H1 (cell line): Measurements from ENCODE around the gene MARCHF10. TPM values are rescaled to one million over a fixed set of nuclear protein-coding genes. Genes with fewer than 3 reads are reported as not detected.

Experiments used
- CTCF ChIA-PET: fragments of 300-600 bp; sonication (Branson Sonifier 250); formaldehyde crosslinking; loops from one replicate; lab custom pipeline; 2021; ENCODE audit not compliant: partially characterized antibody; lab: Charles Lee
- POLR2A ChIA-PET: fragments of 300-600 bp; sonication (Branson Sonifier 250); formaldehyde crosslinking; loops from one replicate; lab custom pipeline; 2021; ENCODE audit warnings: inconsistent platforms; ENCODE audit not compliant: partially characterized antibody; lab: Charles Lee
- DNase-seq, 2 experiments: peaks; one replicate each; pipeline versions ENCODE4 v3.0.0 to v3.0.0-alpha.2; 2010 to 2022; ENCODE audit warnings: low spot score in 2 of 2, low read depth in 1 of 2, mixed read lengths in 1 of 2
- FAIRE-seq: peaks from 2 replicates; lab custom pipeline; 2011; peaks lifted over from hg19 to GRCh38; lab: Jason Lieb, UNC
- H2AFZ ChIP-seq: 2 replicates; pipeline ENCODE4 v1.8.1; 2012; ENCODE audit warnings: low read length, inconsistent platforms
- H2AK5ac ChIP-seq: 2 replicates; pipeline ENCODE4 v1.6.1; 2013; ENCODE audit warnings: low read depth, low read length
- H2BK120ac ChIP-seq: replicated peaks from 2 replicates; pipeline ENCODE3; 2013; ENCODE audit warnings: low read depth, low read length, inconsistent platforms
- H2BK12ac ChIP-seq: 2 replicates; pipeline ENCODE4 v1.6.1; 2013; ENCODE audit warnings: low read depth, low read length
- H2BK15ac ChIP-seq: 2 replicates; pipeline ENCODE4 v1.6.1; 2013; ENCODE audit warnings: low read length
- H2BK20ac ChIP-seq: 2 replicates; pipeline ENCODE4 v1.6.1; 2013; ENCODE audit warnings: low read length
- H2BK5ac ChIP-seq: 2 replicates; pipeline ENCODE4 v1.6.1; 2013; ENCODE audit warnings: low read depth, low read length
- H3K14ac ChIP-seq: 2 replicates; pipeline ENCODE4 v1.6.1; 2013; ENCODE audit warnings: inconsistent platforms; ENCODE audit not compliant: insufficient read length
- H3K18ac ChIP-seq: 2 replicates; pipeline ENCODE4 v1.6.1; 2013; ENCODE audit warnings: low read length; ENCODE audit errors: extremely low read depth
- H3K23ac ChIP-seq: 2 replicates; pipeline ENCODE4 v1.6.1; 2013; ENCODE audit warnings: inconsistent platforms; ENCODE audit not compliant: insufficient read length
- H3K23me2 ChIP-seq: 2 replicates; pipeline ENCODE4 v1.6.1; 2013; ENCODE audit warnings: low read depth, low read length
- H3K27ac ChIP-seq: 2 replicates; pipeline ENCODE4 v1.6.1; 2011; ENCODE audit warnings: low read depth, low read length, inconsistent platforms
- H3K27me3 ChIP-seq, 4 experiments: replicated peaks in 1 of 4; 1 replicate in 1 of 4; 2 replicates in 3 of 4; pipeline versions ENCODE4 v1.6.1 to v1.8.1; 2011 to 2013; ENCODE audit warnings: low read length in 3 of 4, mild to moderate bottlenecking in 3 of 4, inconsistent platforms in 2 of 4, mixed read lengths in 2 of 4, moderate library complexity in 1 of 4; ENCODE audit not compliant: control insufficient read depth in 3 of 4, insufficient read depth in 3 of 4; ENCODE audit errors: extremely low read depth in 1 of 4
- H3K36me3 ChIP-seq, 4 experiments: 2 replicates each; pipeline versions ENCODE4 v1.6.1 to v1.8.1; 2011 to 2013; ENCODE audit warnings: mild to moderate bottlenecking in 4 of 4, low read length in 3 of 4, moderate library complexity in 2 of 4, control low read depth in 1 of 4, inconsistent platforms in 1 of 4; ENCODE audit not compliant: insufficient read depth in 4 of 4, control insufficient read depth in 2 of 4
- H3K4ac ChIP-seq: replicated peaks from 2 replicates; pipeline ENCODE3; 2013; ENCODE audit warnings: low read length, low read depth, mixed read lengths, inconsistent platforms; ENCODE audit not compliant: insufficient read length
- H3K4me1 ChIP-seq, 4 experiments: replicated peaks in 1 of 4; 1 replicate in 1 of 4; 2 replicates in 3 of 4; pipeline versions ENCODE4 v1.6.1 to v1.8.1; 2011 to 2013; ENCODE audit warnings: low read length in 3 of 4, inconsistent platforms in 2 of 4, mixed read lengths in 1 of 4; ENCODE audit not compliant: insufficient read depth in 4 of 4, control insufficient read depth in 3 of 4
- H3K4me2 ChIP-seq, 2 experiments: 2 replicates each; pipeline versions ENCODE4 v1.6.1 to v1.8.1; 2011 to 2013; ENCODE audit warnings: low read depth in 2 of 2, low read length in 2 of 2, control low read depth in 1 of 2, inconsistent platforms in 1 of 2, mild to moderate bottlenecking in 1 of 2; ENCODE audit not compliant: insufficient read depth in 1 of 2
- H3K4me3 ChIP-seq, 4 experiments: fragments of 200-600, 300-600 bp in 1 of 4; sonication (generic), shearing (Covaris generic), sonication (Bioruptor Twin) in 1 of 4; 2 replicates each; pipeline versions ENCODE4 v1.5.1 to v1.8.1; 2011 to 2016; ENCODE audit warnings: low read length in 4 of 4, low read depth in 3 of 4, control low read depth in 2 of 4, inconsistent platforms in 2 of 4, mild to moderate bottlenecking in 2 of 4, mixed read lengths in 1 of 4, moderate library complexity in 1 of 4; ENCODE audit not compliant: insufficient read depth in 2 of 4; ENCODE audit errors: extremely low read depth in 1 of 4
- H3K56ac ChIP-seq: replicated peaks from 2 replicates; pipeline ENCODE3; 2013; ENCODE audit warnings: low read depth, mild to moderate bottlenecking, mixed read lengths, low read length, inconsistent platforms; ENCODE audit not compliant: insufficient read length
- H3K79me1 ChIP-seq: 2 replicates; pipeline ENCODE4 v1.6.1; 2013; ENCODE audit warnings: low read depth, low read length, control low read depth
- H3K79me2 ChIP-seq, 2 experiments: 2 replicates each; pipeline versions ENCODE4 v1.6.1 to v1.8.1; 2012 to 2013; ENCODE audit warnings: low read length in 2 of 2, mild to moderate bottlenecking in 2 of 2, inconsistent platforms in 1 of 2; ENCODE audit not compliant: insufficient read depth in 2 of 2, control insufficient read depth in 1 of 2
- H3K9ac ChIP-seq, 4 experiments: replicated peaks in 1 of 4; 1 replicate in 1 of 4; 2 replicates in 3 of 4; pipeline versions ENCODE4 v1.6.1 to v1.8.1; 2011 to 2013; ENCODE audit warnings: low read depth in 3 of 4, low read length in 3 of 4, control low read depth in 2 of 4, mild to moderate bottlenecking in 2 of 4, moderate library complexity in 2 of 4, inconsistent platforms in 1 of 4; ENCODE audit errors: extremely low read depth in 1 of 4
- H3K9me3 ChIP-seq, 2 experiments: 2 replicates each; pipeline versions ENCODE4 v1.6.1 to v1.8.1; 2012 to 2013; ENCODE audit warnings: mild to moderate bottlenecking in 2 of 2, moderate library complexity in 2 of 2, control low read depth in 1 of 2, inconsistent platforms in 1 of 2, low read depth in 1 of 2, low read length in 1 of 2, mixed read lengths in 1 of 2; ENCODE audit not compliant: insufficient read depth in 2 of 2
- H4K20me1 ChIP-seq, 2 experiments: replicated peaks in 1 of 2; 2 replicates each; pipeline versions ENCODE3 to v1.8.1; 2011 to 2013; ENCODE audit warnings: inconsistent platforms in 2 of 2, low read length in 2 of 2, mild to moderate bottlenecking in 1 of 2; ENCODE audit not compliant: insufficient read depth in 2 of 2, control insufficient read depth in 1 of 2
- H4K5ac ChIP-seq: 2 replicates; pipeline ENCODE4 v1.6.1; 2013; ENCODE audit warnings: low read length, low read depth, mixed read lengths, inconsistent platforms; ENCODE audit not compliant: insufficient read length
- H4K8ac ChIP-seq: 2 replicates; pipeline ENCODE4 v1.8.0; 2013; ENCODE audit warnings: mild to moderate bottlenecking, moderate library complexity, low read length, inconsistent platforms; ENCODE audit not compliant: insufficient read depth; ENCODE audit errors: extremely low read depth
- H4K91ac ChIP-seq: replicated peaks from 2 replicates; pipeline ENCODE3; 2013; ENCODE audit warnings: low read length, mixed read lengths, inconsistent platforms; ENCODE audit not compliant: insufficient read length
- ASH2L ChIP-seq: fragments of 200-600, 300-600 bp; sonication (generic); IDR thresholded peaks from one replicate; pipeline ENCODE4 v1.7.1; 2017; ENCODE audit warnings: low read length
- CHD1 ChIP-seq: IDR thresholded peaks from 2 replicates; pipeline ENCODE4 v1.6.1; 2012; ENCODE audit warnings: low read depth, low read length, improper control_type of control experiment
- CHD2 ChIP-seq: IDR thresholded peaks from 2 replicates; pipeline ENCODE4 v1.6.1; 2012; ENCODE audit warnings: low read length, improper control_type of control experiment
- CREB1 ChIP-seq: IDR thresholded peaks from 2 replicates; pipeline ENCODE4 v1.6.1; 2012; ENCODE audit warnings: inconsistent platforms
- CTBP2 ChIP-seq: IDR thresholded peaks from 2 replicates; pipeline ENCODE4 v1.7.0; 2011; ENCODE audit warnings: borderline replicate concordance, mild to moderate bottlenecking, moderate library complexity, mixed read lengths, low read length; ENCODE audit not compliant: insufficient read depth, insufficient read length
- EZH2 ChIP-seq: fragments of 200-600 bp; sonication (generic); IDR thresholded peaks from 2 replicates; pipeline ENCODE4 v1.7.1; 2012; ENCODE audit warnings: low read depth, mild to moderate bottlenecking, moderate library complexity, low read length, inconsistent platforms; ENCODE audit not compliant: severe bottlenecking
- FOSL1 ChIP-seq: IDR thresholded peaks from 2 replicates; pipeline ENCODE4 v1.6.1; 2011; ENCODE audit warnings: mild to moderate bottlenecking, low read depth, low read length, moderate library complexity; ENCODE audit not compliant: insufficient read depth
- GABPA ChIP-seq: IDR thresholded peaks from 2 replicates; pipeline ENCODE4 v1.6.1; 2011; ENCODE audit warnings: mild to moderate bottlenecking, low read length, moderate library complexity, borderline replicate concordance; ENCODE audit not compliant: insufficient read depth
- JUND ChIP-seq: IDR thresholded peaks from 2 replicates; pipeline ENCODE4 v1.6.1; 2011; ENCODE audit warnings: mild to moderate bottlenecking, improper control_type of control experiment, low read length
- RBBP5 ChIP-seq: IDR thresholded peaks from 2 replicates; pipeline ENCODE4 v1.7.1; 2012; ENCODE audit warnings: low read depth, mild to moderate bottlenecking, inconsistent platforms, low read length, moderate library complexity, borderline replicate concordance
- SIRT6 ChIP-seq: IDR thresholded peaks from one replicate; pipeline ENCODE4 v1.7.1; 2012; ENCODE audit warnings: low read length, inconsistent platforms
- TCF12 ChIP-seq: IDR thresholded peaks from 2 replicates; pipeline ENCODE4 v1.6.1; 2011; ENCODE audit warnings: low read depth, mild to moderate bottlenecking, low read length
- TEAD4 ChIP-seq: IDR thresholded peaks from 2 replicates; pipeline ENCODE4 v1.6.1; 2012; ENCODE audit warnings: low read depth, low read length, inconsistent platforms, mixed read lengths
- WGBS, 2 experiments: shearing (Covaris generic) in 1 of 2; methylation state at CpG; one replicate each; pipeline versions ENCODE4 v1.1.6 to v1.1.7; 2013 to 2015; ENCODE audit warnings: low lambda C conversion rate in 2 of 2, mixed read lengths in 2 of 2, inconsistent platforms in 1 of 2, low coverage in 1 of 2, missing lambda C conversion rate in 1 of 2; ENCODE audit not compliant: insufficient replicate concordance in 2 of 2, insufficient coverage in 1 of 2, insufficient read length in 1 of 2; ENCODE audit errors: extremely low coverage in 1 of 2, missing lambda C conversion rate in 1 of 2; 5-methylcytosine and 5-hydroxymethylcytosine counted together
- polyA plus RNA-seq, 7 experiments: library from polyadenylated mRNA; depleted of rRNA in 3 of 7; stranded (reverse) in 5 of 7; unstranded in 2 of 7; fragments of >200 nt in 5 of 7; fragments of 200-250 nt in 2 of 7; gene quantifications; 1 replicate in 5 of 7; 2 replicates in 1 of 7; 4 replicates in 1 of 7; pipeline versions ENCODE4 v1.2.1 to v1.2.3, GENCODE V29; 2011 to 2013; ENCODE audit warnings: missing spikeins in 2 of 7, mixed read lengths in 2 of 7
- total RNA-seq: library from RNA; stranded (reverse); fragmentation: NEBNext Ultra II Directional; extraction: Animal tissue kit (Norgen Biotek cat#: 25700); gene quantifications from 2 replicates; pipeline ENCODE4 v1.2.1, GENCODE V29; 2021

The MARCHF10 gene
- total and polyA plus RNA-seq, 2 of the 8 experiments (the other 6 are each of a cell fraction or from before 2014, with no cell fraction given), result 0.48 to 0.73 TPM

DNA sequence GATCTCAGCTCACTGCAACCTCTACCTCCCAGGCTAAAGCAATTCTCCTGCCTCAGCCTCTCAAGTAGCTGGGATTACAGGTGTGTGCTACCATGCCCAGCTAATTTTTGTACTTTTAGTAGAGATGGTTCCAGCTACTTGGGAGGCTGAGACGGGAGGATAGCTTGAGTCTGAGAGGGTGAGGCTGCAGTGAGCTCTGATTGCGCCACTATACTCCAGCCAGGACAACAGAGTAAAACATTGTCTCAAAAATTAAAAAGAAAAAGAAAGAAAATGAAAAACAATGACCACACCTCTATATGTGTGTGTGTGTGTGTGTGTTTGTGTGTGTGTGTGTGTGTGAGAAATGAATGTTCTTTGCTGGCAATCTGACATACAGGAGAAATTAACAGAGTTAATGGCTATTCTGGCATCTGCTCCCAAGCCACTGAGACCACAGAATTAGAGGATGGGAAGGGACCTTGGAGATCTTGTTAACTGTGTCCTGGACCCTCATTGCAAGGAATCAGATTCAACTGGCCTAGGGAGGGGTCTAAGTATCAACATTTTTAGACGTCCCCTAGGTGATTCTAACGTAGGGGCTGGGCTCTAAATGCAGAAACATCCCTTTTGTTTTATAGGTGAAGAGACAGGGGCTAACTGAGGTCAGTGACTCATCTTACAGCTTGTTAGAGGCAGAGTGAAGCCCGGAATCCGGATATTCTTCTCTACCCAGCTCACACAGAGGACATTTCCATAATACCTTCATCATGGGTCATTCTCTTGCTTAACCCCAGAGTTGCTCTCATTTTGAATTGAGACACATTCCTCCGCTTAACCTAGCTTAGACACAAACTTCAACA is 16.4 kb upstream of the MARCHF10 start:
- Histone ChIP-seq H3K18ac (no peak overlapping the region), H3K14ac (no peak overlapping the region), H3K36me3 (no peaks in the 10 kb centered on the region), H3K79me2 (no peaks in the 10 kb centered on the region), H3K23me2 (no peaks in the 10 kb centered on the region), H3K27ac (no peak overlapping the region), H3K4me2 (peak overlapping the region; percentile 49 to 69), H3K4ac (no peak overlapping the region), H3K27me3 (no peaks in the 10 kb centered on the region), H2BK12ac (no peak overlapping the region), H2AFZ (no peak overlapping the region; the same call in 1 of the 2 replicates), H2BK20ac (no peak overlapping the region; the same call in 1 of the 2 replicates), H2AK5ac (no peak overlapping the region), H4K20me1 (no peaks in the 10 kb centered on the region), H3K9ac (no peak overlapping the region), H4K91ac (no peak overlapping the region), H3K79me1 (no peaks in the 10 kb centered on the region), H3K9me3 (no peaks in the 10 kb centered on the region), H4K8ac (no peak overlapping the region), H3K4me3 (peak overlapping the region in 3 of 4 experiments; percentile 3 to 31 (median 10); a peak in 4 of 8 replicates), H3K4me1 (peaks cover 0 to 17% (median 8%) of the 10 kb centered on the region in 4 experiments; a peak in 4 of 7 replicates), H3K56ac (no peak overlapping the region), H4K5ac (no peak overlapping the region), H2BK5ac (no peak overlapping the region), H2BK120ac (no peak overlapping the region), H3K23ac (no peak overlapping the region), H2BK15ac (no peak overlapping the region)
- DNase-seq, result peak in 1 of 2 experiments; percentile 79
- 33% methylated on average over 7 of the region's 7 CpGs; no CpG with 5 or more reads in 1 of the 2 experiments for WGBS, 2 experiments
- FAIRE-seq, result peak; percentile 69
- CTCF ChIA-PET, result interaction anchor here (0.7 to 1.3 kb wide), 3 partner anchors 15 to 171 kb away, joined by 3 to 7 read pairs (median 3); no protein-coding TSS in a partner anchor
- POLR2A ChIA-PET, result interaction anchor here (0.6 to 1.8 kb wide), 2 partner anchors 40 to 142 kb away, joined by 3 to 5 read pairs; partner anchors contain the start of gene TANC2
- TF ChIP-seq CHD1, result no peak
- TF ChIP-seq CHD2, result no peak
- TF ChIP-seq FOSL1, result no peak
- TF ChIP-seq CREB1, result no peak
- TF ChIP-seq ASH2L, result peak; percentile 32
- TF ChIP-seq RBBP5, result no peak
- peak; percentile 92 for TF ChIP-seq JUND
- no peak for TF ChIP-seq TCF12
- TF ChIP-seq TEAD4, result peak; percentile 14; the same call in 1 of the 2 replicates
- no peak for TF ChIP-seq SIRT6
- TF ChIP-seq GABPA, result no peak
- TF ChIP-seq EZH2, result no peak
- TF ChIP-seq CTBP2, result no peak
